Esophagus (tissue), 2 donors: ENCODE measurements around the gene PARD3. TPM values are rescaled to one million over a fixed set of nuclear protein-coding genes. Genes with fewer than 3 reads are reported as not detected.

Experiments used
- H3K27ac ChIP-seq, 2 donors: one replicate each; pipeline ENCODE4 v1.5.1; 2013; ENCODE audit warnings: low read depth in 2 of 2, mild to moderate bottlenecking in 2 of 2, inconsistent platforms in 1 of 2, low read length in 1 of 2, moderate library complexity in 1 of 2
- H3K27me3 ChIP-seq, 2 donors: one replicate each; pipeline ENCODE4 v1.6.1; 2013; ENCODE audit warnings: low read length in 2 of 2, control low read depth in 1 of 2, mild to moderate bottlenecking in 1 of 2; ENCODE audit not compliant: insufficient read depth in 2 of 2, control insufficient read depth in 1 of 2
- H3K36me3 ChIP-seq, 2 donors: one replicate each; pipeline ENCODE4 v1.6.1; 2013; ENCODE audit warnings: low read length in 1 of 2; ENCODE audit not compliant: control insufficient read depth in 2 of 2, insufficient read depth in 2 of 2
- H3K4me1 ChIP-seq, 2 donors: one replicate each; pipeline ENCODE4 v1.6.1; 2013; ENCODE audit warnings: low read length in 1 of 2; ENCODE audit not compliant: control insufficient read depth in 2 of 2, insufficient read depth in 2 of 2
- H3K4me3 ChIP-seq, 2 donors: one replicate each; pipeline ENCODE4 v1.5.1; 2013; ENCODE audit warnings: low read length in 2 of 2, mild to moderate bottlenecking in 2 of 2, low read depth in 1 of 2, moderate library complexity in 1 of 2
- H3K9me3 ChIP-seq, 2 donors: one replicate each; pipeline ENCODE4 v1.6.1; 2013; ENCODE audit warnings: mild to moderate bottlenecking in 2 of 2, low read depth in 1 of 2, low read length in 1 of 2, moderate library complexity in 1 of 2; ENCODE audit not compliant: control insufficient read depth in 2 of 2, insufficient read depth in 1 of 2
- WGBS, 2 donors: extraction: QIAGEN DNeasy Blood & Tissue Kit; methylation state at CpG; one replicate each; pipeline ENCODE4 v1.1.7; 2013; 5-methylcytosine and 5-hydroxymethylcytosine counted together
- polyA plus RNA-seq, 2 donors: library from polyadenylated mRNA; stranded (reverse); fragments of 200-250 nt; gene quantifications; one replicate each; pipeline ENCODE4 v1.2.3, GENCODE V29; 2013
- donor health status: healthy with polysubstance abuse.
- donor health status: Bipolar disorder and iron deficiency.

Gene PARD3
- polyA plus RNA-seq, 2 donors = 40.3 to 71.3 TPM

- Histone ChIP-seq H3K36me3 (no peaks in the 10 kb centered on the region), H3K27me3 (no peaks in the 10 kb centered on the region), H3K27ac (no peak overlapping the region), H3K9me3 (no peaks in the 10 kb centered on the region), H3K4me1 (no peaks in the 10 kb centered on the region), H3K4me3 (no peak overlapping the region)
- WGBS, 2 donors = 80% methylated on average over 6 of the region's 6 CpGs
Observed at GRCh38 chr10:34291466-34292193, 523.5 kb downstream of the PARD3 start.

- WGBS, 2 donors = 91 to 98% methylated on average over 2 of the region's 2 CpGs
- H3K36me3 ChIP-seq = no peaks in the 10 kb centered on the region
- no peak overlapping the region for H3K27ac ChIP-seq
- H3K27me3 ChIP-seq = no peaks in the 10 kb centered on the region
- H3K4me3 ChIP-seq = no peak overlapping the region
- no peaks in the 10 kb centered on the region for H3K4me1 ChIP-seq
- H3K9me3 ChIP-seq = no peaks in the 10 kb centered on the region
Observed at GRCh38 chr10:34290412-34291081, 524.5 kb downstream of the PARD3 start.

GRCh38 chr10:34288634-34289033 is 526.5 kb downstream of the PARD3 start:
- Histone ChIP-seq H3K4me3 (no peak overlapping the region), H3K27ac (no peak overlapping the region), H3K4me1 (no peaks in the 10 kb centered on the region), H3K27me3 (no peaks in the 10 kb centered on the region), H3K9me3 (no peaks in the 10 kb centered on the region), H3K36me3 (no peaks in the 10 kb centered on the region)
- WGBS, 2 donors = 63 to 64% methylated on average over 3 of the region's 3 CpGs

DNA sequence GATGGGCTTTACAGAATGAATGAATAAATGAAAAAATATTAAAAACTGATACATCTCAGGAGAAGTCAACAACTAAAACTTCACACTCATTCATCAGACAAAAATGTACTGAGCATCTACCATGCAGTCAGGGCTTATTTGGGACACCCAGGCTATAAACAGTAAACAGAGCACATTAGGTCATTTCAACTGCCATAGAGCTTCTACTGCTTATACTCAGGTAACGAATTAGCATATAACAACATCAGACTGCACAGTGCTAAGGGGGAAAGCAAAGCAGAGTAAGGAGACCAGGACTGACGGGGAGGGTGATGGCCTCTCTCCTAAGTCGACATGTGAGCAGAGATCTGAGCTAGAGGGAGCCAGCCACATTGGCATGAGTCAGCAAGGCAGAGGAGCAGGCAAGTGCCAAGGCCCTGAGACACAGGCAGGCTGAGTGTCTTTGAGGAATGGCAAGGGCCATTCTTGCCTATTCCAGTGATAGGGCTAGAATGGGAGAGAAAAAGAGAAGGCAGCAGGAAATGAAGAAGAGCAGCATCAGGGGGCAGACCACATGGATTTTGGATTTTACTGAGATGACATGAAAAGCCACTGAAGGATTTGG is 528.9 kb downstream of the PARD3 start:
- Histone ChIP-seq H3K36me3 (no peaks in the 10 kb centered on the region), H3K27me3 (no peaks in the 10 kb centered on the region), H3K4me1 (no peaks in the 10 kb centered on the region), H3K4me3 (no peak overlapping the region), H3K27ac (no peak overlapping the region), H3K9me3 (no peaks in the 10 kb centered on the region)
- WGBS, 2 donors = 75 to 81% methylated on average over 3 of the region's 3 CpGs

- Histone ChIP-seq H3K27ac (no peak overlapping the region), H3K9me3 (no peaks in the 10 kb centered on the region), H3K36me3 (no peaks in the 10 kb centered on the region), H3K4me1 (no peaks in the 10 kb centered on the region), H3K27me3 (no peaks in the 10 kb centered on the region), H3K4me3 (no peak overlapping the region)
- WGBS, 2 donors = 77 to 84% methylated on average over 3 of the region's 3 CpGs
Observed at GRCh38 chr10:34281661-34282582, 533.2 kb downstream of the PARD3 start.

- Histone ChIP-seq H3K27me3 (no peaks in the 10 kb centered on the region), H3K4me3 (no peak overlapping the region), H3K36me3 (no peaks in the 10 kb centered on the region), H3K4me1 (no peaks in the 10 kb centered on the region), H3K27ac (peak overlapping the region; percentile 8 to 42), H3K9me3 (no peaks in the 10 kb centered on the region)
- 42 to 58% methylated on average over 11 of the region's 11 CpGs for WGBS, 2 donors
Observed at GRCh38 chr10:34280599-34281374, 534.3 kb downstream of the PARD3 start.

GRCh38 chr10:34275626-34276130 is 539.4 kb downstream of the PARD3 start:
- H3K27ac ChIP-seq = no peak overlapping the region
- no peaks in the 10 kb centered on the region for H3K36me3 ChIP-seq
- no peaks in the 10 kb centered on the region for H3K4me1 ChIP-seq
- no peak overlapping the region for H3K4me3 ChIP-seq
- H3K27me3 ChIP-seq = no peaks in the 10 kb centered on the region
- WGBS, 2 donors = 84 to 91% methylated on average over 2 of the region's 2 CpGs
- no peaks in the 10 kb centered on the region for H3K9me3 ChIP-seq

DNA sequence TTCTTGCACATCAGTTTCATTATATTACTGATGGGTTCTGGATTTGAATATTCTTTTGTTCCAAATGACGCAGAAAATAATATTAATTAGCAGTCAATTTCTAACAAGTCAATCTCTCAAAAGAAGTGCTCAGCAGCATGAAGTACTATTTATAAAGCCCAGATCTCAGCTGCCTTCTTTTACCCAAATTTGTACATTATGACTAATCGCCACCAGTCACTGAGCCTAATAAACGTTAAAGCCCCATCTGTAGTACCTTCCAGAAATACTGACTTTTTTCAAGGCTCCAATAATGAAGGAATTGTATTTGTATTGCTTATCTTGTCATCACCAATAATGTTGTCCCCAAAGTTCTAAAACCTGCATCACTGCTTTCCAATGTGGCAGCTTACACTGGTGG is 540.2 kb downstream of the PARD3 start:
- Histone ChIP-seq H3K27me3 (no peaks in the 10 kb centered on the region), H3K4me1 (no peaks in the 10 kb centered on the region), H3K9me3 (no peaks in the 10 kb centered on the region), H3K27ac (no peak overlapping the region), H3K36me3 (no peaks in the 10 kb centered on the region), H3K4me3 (no peak overlapping the region)
- 83 to 86% methylated on average over 3 of the region's 3 CpGs for WGBS, 2 donors
